NCI-H446 treated with DMSO at 0.1 percent for 48 hours (cell line): ENCODE measurements around the gene TRPV5.

Experiments used
- DNase-seq: peaks from one replicate; lab custom pipeline; 2025; lab: John Stamatoyannopoulos, UW

Gene TRPV5

DNA sequence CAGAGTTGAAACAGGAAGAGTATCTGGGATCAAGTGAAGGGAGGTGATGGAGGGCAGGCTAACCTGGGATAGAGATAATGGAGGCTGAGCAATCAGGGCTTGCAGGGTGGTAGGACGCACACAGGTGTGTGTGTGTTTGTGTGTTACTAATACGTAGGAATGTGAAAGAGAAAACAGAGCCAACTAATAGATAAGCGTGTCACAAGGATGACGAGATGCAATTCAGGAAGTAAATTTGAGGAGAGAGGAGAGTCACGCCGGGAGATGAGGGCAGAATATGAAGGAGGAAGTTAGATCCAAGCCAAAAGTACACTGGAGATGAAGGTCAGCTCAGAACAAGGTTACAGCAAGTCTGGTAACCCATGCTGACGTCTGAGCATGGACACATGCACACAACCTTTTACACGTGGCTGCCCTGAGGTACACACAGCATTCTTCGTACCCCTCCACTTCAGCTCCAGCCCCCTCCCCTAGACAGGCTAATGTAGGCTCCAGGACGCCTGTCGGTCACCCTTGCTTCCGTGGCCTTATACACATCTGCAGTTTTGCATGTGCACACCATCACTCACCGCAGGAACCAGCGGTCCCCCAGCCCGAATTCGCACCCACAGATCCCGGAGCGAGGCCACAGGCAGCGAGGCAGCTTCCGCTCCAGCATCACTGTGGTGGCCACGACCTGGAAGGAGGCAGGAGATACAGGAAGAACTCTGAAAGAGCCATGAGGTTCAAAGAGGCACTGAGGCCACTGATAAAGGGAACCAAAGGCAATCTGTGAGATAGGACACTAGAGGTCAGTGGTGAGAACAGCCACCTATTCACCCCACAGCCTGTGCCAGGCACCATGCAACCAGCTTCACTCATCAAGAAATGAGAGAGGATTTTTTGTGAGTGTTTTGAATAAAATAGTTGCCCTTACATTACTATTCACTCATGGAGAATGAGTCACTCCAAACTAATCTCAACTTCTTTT, 24.3 kb downstream of the TRPV5 start:
- no peak for DNase-seq

DNA sequence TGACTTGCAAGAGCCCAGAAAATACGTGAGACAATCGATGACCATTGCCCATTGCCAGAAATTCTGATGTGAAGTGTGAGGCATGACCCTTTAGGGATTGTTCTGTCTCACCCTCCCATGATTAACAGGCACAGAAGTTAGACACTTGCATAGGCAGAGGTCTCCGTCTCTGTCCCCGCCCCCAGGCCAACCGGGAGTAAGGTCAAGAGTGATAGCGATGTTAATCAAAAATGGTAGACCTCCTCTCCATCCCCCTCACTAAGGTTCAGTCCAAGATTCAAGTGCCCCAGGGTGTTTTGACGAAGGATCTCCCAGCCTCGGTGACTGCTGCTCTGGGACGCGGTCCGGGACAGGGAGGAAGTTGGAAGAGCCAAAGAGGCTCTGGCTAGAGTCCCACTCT, 25.3 kb downstream of the TRPV5 start:
- DNase-seq = no peak

DNA sequence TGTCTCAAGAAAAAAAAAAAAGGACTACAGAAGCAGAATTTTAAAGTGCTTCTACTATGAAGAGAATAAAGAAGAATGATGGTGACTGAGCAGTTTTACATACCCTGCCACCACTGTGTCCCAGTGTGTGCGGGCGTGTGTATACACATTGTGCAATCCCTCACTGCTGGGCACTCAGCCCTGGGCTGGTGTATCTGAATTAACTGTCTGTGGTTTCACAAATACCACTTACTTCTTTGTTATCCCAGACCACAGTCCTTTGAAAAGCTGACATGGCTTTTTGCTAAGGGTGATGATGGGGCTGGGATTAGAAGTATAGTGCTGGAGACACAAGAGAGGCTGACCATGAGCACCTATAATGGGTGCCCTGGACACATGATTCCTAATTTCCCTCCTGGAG, 26.9 kb downstream of the TRPV5 start:
- no peak for DNase-seq

DNA sequence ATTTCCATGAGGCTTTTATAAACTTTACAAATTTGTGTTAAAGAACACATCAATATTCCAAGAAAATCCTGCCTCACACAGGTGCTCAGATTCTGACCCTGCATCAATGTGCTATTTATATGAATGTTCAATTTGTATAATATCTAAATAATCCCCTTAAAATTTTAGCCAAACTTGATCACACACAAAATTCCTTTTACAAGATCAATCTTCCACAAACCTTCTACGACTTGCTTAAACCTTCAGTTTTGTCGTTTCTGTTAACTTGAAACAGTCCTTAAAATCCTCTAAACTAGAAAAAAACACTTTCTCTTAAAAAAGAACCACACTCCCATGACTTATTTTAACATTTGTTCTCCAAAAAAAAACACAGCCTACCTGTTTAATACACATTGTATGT, 27.8 kb downstream of the TRPV5 start:
- DNase-seq = no peak

DNA sequence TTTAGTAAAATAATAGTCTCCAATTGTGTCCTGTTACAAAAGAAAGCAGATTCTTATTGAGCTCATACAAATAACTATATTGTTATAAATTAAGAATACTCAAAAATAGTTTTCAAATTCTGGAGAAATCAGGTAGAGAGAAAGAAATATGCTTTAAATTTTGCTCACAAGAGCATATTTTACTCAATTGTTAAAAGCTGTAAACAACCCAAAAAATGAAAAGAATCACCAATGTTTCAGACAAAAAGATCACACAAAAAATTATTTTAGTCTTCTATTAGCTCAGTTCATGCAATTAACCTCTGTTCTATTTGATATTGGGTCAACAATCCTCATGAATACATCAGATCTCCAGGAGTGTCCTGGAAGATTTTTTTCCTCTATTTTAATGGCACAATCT, 29.4 kb downstream of the TRPV5 start:
- DNase-seq = no peak

DNA sequence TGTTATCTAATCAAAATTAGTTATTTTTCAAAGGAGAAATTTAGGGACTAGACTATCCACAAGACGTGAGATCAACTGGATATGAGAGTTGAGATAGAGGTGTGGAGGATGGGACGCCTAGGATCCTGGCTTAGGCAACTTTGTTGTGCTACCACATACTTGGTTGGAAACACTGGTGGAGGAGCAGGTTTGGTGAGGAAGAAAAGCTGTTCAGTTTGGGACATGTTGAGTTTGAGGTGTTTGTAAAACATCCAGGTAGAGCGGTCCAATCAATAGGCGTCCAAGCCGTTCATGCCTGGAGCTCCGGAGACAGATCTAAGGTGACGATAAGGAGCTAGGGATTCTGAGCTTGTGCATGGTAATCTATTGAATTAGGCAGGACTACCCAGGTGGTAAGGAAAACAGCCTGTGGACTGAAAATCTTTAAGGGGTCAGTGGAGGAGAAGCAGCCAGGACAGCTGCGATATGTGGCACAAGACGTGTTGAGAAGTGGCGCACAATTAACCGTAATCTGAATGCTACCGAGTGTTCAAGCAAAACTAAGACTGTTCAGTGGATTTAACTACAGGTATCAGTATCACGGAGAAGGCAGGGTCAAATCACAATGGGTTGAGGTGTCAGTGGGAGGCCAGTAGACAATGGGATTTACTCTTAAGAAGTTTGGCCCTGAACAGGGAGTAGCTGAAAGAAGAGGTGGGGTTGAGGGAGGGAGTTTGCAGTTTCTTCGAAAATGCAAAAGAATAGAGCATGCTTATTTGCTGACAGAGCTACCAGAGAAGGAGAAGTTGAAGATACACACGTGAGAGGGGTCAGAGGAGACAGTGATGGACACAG, 31.9 kb downstream of the TRPV5 start:
- DNase-seq = no peak

DNA sequence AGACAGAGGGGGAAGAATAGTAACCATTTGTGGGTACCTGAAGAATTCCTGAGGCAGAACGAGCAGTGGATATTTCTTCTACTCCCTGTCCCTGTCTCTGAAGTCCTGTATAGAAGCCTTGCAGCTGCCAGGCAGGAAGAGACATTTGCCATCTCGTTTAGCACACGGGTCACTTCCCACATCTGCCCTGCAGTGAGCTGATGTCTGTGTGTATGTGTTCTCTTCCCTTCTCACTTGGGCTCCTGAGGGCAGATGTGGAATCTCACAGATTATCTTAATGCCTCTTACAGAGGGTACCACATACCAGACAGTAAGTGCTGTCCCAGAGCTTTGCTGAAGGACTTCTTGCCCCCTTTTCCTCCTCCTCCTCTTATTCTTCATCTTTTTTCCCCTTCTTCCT, 33.9 kb downstream of the TRPV5 start:
- DNase-seq = no peak

DNA sequence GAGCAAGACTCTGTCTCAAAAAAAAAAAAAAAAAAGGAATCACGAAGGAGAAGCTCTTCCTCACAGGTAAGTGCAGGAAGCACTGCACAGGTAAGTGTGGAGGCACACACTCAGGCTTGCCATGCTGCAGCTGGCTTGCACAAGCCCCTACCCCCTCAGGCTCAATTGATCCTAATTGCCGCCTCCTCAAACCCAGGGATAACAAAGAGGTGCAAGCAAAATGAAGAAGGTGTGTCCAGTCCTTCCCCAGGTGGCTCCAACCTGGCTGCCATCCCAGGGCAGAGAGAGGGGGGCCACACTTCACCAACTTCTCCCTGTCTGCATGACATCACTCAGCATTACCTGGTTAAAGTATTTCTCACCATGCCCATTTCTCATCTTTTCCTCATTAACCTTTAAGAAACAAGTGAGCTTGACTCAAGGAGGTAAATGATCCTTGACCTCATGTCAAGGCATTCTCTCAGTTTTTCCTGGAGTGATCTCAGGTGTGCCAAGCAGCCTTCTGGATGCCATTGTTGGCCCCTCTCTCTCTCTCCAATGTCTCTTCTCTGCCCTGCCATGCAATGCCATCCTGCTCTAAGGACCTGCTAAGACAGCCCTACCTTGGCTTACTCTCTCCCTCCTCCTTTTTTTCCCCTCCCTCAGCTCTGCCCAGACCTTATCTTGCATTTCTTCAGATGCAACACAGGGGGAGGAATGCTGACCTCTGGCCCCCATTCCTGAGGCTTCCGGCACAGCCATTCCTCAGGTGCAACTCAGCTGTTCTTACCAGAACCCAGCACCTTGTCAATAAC, 35.0 kb downstream of the TRPV5 start:
- no peak for DNase-seq

DNA sequence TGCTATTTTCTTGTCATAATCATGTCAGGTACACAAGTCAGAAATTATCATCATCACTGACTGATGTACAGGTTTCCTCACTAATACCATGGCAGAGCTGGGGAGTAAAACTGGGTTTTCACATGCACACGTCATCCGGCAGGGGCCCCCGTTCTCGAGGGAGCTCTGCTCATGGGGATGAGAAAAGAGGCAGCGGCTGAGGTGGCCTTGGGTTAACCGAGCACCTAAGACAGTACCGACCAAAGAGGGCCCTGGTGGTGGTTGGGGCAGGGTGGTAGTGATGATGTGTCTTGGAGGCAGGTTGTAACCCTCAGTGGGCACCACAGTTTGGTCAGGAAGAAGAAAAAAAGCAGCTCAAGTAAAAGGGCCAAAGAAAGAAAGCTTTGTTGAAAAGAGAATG, 35.9 kb downstream of the TRPV5 start:
- no peak for DNase-seq

DNA sequence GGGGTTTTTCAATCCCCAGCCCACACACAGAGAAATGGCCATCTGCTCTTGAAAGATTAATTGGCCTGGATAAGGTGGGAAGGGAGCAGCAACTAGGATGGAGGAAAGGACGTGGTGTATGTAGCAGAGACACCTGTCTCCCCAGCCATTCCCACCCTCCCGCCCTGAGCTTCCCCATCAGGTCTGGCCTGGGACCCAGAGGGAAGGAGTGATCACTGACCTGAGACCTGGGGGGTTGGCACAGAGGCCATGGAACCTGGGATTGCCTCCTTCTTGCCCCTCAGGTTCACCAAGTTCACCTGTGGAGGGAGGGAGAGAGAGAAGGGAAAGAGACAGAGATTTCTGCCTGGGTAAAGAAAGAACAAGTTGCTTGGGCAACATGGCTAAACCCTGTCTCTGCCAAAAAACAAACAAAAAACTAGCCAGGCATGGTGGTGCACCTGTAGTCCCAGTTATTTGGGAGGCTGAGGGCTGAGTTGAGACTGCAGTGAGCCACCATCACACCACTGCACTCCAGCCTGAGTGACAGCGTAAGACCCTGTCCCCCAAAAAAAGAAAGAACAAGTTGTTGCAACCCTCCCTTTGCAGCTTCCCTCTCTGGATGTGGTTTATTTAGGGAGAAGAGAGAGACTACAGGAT, 36.7 kb downstream of the TRPV5 start:
- no peak for DNase-seq

DNA sequence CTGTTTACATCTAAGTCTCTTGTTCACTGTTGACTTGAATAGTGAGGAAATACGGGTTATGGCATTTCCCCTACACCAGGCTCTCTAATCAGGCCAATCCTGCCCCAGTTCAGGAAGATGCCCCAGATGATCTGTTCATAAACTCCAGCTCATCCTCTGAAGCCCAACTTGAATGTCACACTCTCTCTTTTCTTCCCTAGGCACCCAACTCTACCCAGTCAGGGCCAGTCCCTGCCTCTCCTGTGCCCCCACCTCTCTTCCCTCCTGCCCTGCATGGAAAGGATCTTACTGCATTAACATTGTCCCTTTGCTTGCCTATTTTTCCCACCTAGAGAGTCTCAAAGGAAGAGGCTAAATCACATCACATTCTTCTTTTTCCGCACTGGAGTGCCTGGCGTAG, 37.4 kb downstream of the TRPV5 start:
- no peak for DNase-seq

DNA sequence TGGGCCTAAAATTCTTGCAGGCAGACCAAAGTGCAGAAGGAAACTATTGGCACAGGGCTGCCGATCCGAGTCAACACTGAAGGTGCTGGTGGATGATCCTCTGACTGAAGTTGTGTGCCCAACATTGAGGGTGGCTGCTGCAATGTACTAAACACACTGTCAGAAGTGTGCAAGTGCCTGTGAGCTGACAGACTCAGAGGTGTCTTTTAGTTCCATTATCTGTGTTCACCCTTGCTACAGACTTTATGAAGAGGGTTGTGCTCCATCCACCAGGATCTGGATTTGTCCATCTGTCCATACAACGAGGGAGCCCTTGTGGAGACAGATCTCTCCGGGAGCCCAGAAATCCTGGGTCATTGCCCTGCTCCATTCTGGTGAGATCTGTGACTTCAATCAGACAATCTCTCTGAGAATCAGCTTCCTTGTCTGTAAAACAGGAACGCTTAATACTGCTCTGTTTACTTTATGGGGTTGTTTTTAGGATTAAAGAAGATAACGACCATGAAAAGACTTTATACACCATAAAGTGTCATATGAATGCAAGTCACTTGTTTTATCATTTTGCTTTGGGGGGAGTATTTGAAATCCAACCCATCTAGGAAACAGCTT, 38.5 kb downstream of the TRPV5 start:
- no peak for DNase-seq

DNA sequence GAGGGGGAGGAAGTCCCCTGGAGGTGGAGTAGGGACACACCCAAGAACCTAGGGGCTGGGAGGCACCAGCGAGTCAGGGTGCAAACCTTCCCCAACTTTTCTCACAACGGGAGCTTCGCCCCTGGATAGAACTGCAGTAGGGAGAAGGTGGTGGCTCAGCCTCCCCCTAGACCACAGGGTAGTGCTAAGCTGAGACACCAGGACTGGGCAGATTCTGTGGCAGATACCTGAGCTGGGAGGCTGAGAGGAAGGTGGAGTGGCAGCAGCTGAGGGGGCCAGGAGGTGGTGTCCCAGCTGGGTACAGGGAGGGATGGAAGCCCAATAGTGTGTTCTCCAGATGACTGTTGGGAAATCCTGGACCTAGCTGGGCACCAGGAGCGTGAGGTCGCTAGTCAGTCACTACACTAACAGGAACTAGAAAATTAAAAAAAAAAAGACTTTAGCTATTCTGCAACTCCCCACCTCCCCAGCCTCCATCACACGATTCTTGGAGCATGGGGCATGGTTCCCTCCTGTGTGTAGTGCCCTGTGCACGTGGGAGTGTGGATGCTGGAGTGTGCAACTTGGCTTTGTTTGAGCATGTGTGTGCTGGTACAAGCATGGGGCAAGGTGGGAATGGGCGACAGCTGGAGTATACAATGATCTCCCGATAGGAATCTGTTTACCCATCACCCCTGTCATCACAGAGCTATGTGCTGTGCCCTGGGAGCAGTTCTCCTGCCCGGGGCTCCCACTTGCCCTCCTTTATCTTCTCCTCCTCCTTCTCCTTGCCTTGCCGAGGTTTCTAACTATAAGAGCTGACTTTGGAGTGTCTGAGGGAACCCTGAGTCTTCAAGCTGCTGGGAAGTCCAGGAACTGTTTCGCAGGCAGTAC, 39.2 kb downstream of the TRPV5 start:
- DNase-seq = no peak

DNA sequence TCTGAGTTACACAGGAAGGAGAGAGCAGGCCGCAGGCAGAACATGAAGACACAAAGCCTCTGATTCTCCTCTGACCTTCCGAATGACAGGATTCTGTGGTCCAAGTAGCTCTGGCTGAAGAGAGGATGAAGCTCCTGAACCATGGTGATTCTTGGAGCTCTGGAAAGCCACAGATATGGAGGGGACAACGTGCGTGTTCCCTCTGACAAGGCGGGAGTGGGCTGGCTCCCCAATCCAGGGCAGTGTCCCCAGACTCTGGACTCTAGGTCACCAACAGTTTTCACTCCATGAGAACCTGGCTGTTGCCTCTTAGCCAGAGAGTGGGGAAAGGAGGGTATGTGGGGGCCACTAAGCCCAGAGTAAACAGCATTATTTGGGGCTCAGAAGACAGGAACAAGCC, 40.6 kb downstream of the TRPV5 start:
- DNase-seq = no peak

DNA sequence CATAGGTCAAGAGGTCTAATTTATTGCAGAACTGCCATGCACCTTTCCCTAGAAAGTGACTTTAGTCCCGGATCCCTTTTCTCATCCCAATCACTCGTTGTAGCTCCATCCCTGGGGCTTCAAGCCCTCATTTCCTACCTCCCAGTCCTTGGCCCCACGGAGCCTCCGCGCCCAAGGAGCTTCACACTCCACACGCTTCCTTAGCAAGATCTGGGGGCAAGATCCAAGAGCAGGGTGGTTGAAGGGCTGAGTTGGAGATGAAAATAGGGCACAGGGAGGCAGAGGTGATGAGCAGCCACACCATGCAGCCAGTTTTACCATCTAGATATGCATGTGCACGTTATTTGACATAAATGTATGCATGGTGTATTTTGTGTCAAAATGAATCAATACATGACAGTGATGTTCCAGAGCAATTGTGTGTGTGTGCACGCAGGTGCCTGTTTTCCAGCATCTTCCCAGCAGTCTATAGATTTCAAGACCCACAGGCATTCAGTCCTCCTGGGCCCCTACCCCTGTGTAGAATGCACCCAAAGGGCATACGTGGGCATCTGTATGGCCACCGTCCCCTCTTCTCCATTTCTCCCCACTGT, 42.0 kb downstream of the TRPV5 start:
- no peak for DNase-seq

DNA sequence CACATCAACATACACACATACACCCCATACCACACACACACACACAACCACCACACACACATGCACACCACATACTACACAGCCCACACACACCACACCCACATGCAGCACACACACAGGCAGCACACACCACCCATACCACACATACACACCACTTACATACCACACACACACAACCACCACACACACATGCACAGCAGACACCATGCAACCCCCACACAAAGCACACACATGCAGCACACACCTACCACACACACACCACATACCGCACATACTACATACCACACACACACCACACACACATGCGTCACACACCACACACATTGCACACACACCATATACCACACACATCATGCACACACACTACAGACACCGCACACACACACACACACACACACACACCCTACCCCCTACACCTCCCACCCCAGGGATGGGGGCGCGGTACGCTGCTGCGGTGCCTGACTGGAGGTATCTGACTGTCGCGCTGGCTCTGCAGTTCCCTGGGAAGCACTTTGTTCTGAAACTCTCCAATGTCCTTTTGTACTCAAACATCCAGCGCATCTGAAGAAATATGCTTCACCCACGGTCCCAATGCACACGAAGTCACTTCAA, 42.6 kb downstream of the TRPV5 start:
- no peak for DNase-seq

DNA sequence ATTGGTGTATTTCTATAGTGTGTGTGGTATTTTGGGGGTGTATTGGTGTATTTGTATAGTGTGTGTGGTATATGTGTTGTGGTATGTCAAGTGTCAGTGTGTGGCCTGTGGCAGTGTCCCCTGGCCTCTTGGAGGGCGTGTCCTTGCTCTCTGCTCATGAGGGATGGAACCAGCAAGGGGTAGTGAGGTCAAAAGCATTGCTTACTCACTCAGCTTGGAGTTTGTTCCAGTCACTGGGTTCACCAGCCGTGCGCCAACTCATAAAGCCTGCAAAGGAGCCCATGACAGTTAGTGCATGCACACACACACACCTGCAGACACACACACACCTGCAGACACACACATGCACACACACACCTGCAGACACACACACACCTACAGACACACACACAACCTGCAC, 43.7 kb downstream of the TRPV5 start:
- no peak for DNase-seq

DNA sequence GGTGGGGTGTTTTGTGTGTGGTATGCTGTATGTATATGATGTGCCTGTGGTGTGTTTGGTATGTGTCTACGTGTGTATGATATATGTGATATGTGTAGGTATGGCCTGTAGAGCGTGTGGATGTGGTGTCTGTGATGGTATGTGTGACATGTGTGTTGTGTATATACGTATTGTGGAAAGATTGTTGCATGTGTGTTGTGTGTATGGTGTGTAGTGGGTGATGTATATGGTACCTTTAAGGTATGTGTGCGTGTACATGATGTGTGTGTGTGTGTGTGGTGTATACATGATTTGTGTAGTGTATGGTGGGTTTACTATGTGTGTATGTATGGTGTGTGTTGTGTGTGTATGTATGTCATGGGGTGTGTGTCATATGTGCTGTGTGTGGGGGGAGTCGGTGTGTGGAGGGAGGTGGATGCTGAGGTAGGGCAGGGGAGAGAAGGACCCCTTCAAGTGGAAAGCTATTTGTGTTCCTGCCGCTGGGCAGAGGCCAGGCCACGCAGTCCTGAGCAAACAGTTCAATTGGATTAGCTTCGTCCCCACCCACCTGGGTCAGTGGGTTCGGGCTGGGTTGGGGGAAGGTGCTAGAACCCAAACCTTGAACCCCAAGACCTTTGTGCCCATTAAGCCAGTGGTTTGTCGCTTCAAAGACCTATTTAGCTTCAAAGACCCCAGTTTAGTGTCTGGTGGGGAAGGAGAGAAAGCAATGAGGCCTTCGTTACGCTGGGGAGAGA, 46.1 kb downstream of the TRPV5 start:
- no peak for DNase-seq

DNA sequence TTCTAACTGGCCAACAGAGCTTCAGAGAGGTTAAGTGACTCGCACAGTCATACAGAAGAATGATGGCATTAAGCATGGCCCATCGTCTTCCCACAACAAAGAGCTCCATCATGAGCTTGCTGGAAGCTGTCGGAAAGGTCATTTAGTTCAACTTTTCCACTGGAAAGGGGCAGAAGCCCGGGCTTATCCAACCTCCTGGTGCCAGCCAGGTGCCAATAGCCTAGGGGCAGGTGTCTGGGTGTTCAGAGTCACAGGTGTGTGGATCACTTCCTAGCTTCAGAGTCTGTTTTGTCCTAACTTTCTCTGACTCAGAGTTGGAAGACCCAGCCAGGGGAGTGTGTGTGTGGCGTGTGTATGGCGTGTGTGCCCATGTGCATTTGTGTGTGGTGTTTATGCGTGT, 46.7 kb downstream of the TRPV5 start:
- DNase-seq = no peak
